Cardiac ventricle fibroblast (primary cell): ENCODE results near the gene JMJD1C. TPM values are rescaled to one million over a fixed set of nuclear protein-coding genes. Genes with fewer than 3 reads are reported as not detected.

ENCODE experiments used
- total RNA-seq: library from RNA; depleted of rRNA; stranded (reverse); fragments of >200 nt; gene quantifications from 2 replicates; pipeline ENCODE4 v1.2.3, GENCODE V29; 2015

Gene JMJD1C
- 68.8 and 94.5 TPM in 2 replicates for total RNA-seq

GRCh38 chr10:63465293-63466143 is at the start of gene JMJD1C:
Gene JMJD1C, minus strand, starts transcription at chr10:63465977. Its CDS starts 315 bp downstream, at chr10:63465662.

DNA sequence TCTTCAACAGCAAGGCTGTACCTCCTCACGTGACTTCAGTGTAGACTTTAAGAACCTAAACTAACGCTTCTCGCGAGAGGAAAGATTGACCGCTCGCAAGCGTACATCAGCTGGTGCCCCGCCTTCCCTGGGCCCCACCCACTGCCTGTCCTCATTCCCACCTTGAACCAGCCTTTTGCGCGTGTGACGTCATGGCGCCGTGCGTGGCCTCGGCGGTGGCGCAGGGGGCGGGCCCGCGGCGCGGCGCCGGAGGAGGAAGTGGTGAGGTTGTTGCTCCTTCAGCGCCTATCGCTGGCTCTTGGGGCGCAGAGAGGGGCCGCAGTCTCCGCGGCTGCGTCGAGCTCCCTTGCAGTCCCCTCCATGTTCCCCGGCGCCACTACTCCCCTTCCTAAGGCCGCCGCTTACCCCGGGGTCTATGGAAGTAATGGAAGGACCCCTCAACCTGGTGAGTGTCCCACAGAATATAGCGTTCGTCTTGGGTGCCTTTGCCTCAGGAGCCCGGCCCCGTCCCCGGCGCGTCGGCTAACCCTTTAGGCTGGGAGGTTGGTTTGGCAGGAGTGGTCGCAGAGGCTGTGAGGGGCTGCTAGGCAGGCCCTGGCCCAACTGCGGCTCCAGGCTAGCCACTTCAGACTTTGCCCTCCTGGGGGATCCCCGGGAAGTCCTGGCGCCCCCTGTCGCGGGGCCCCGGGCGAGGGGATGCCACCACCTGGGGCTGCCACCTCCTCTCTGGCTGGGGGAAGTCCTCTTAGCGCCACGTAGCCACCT is 332.5 kb downstream of the JMJD1C start, which contains the start of gene NRBF2:
NRBF2 (plus strand) TSS at position 273 of the 765 bp plus-strand sequence; CDS start at position 416, 143 bp downstream.

Other genes starting within 250 kb of the JMJD1C start
- gene REEP3, start 55.4 kb upstream of the JMJD1C start, total RNA-seq: 63.5 and 74.9 TPM in 2 replicates